ENCODE results near the gene REEP2.

DNA sequence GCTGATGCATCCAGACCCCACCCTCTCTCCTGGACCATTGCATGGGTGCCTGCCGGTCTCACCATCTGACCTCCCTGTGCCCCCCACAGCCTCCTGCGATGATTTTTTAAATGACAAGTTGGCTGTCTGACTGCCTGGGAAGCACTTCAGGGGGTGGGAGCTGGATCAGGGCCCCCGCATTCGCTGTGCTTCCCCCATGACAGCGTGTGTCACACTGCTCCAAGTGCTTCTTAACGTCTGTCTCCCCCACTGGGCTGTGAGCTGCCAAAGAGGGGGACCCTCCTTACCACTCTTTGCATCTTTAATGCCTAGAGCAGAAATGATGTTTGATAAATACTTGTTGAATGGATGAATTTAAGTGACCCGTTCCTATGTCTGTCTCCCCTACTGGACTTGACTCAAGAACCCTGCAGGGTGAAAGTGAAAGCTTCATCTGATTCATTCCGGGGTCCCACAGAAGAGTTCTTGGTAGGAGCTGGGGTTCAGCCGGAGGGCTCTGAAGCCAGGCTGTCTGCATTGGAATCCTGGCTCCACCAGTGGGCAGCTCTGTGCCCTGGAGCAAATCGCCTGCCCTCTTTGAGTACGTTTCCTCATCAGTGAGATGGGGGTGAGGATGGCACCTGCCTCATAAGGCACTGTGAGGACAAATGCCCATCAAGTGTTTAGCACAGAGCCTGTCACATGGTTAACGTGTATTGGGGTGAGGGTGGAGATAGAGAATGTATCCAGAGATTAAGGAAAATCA lies 18.8 kb downstream of the REEP2 start:
- TF ChIP-seq CTCF (IDR thresholded peaks at IDR 0.05) (no peak), POLR2A (IDR thresholded peaks at IDR 0.05) (no peak), EP300 (IDR thresholded peaks at IDR 0.05) (no peak)
